OCI-LY1 (cell line): Measurements from ENCODE around the gene SPIB.

Source experiments
- H2AFZ ChIP-seq: fragments of 200-600 bp; sonication (generic), shearing (Covaris generic); 2 replicates; pipeline ENCODE4 v1.6.0; 2014; ENCODE audit warnings: antibody characterized with exemption, mild to moderate bottlenecking, low read length
- H3F3A ChIP-seq: fragments of 200-600 bp; sonication (generic), shearing (Covaris generic); 2 replicates; pipeline ENCODE4 v1.6.0; 2014; ENCODE audit warnings: mild to moderate bottlenecking, antibody characterized with exemption, low read length, moderate library complexity; ENCODE audit not compliant: insufficient read depth
- H3K27ac ChIP-seq: fragments of 200-600 bp; sonication (generic); 2 replicates; pipeline ENCODE4 v1.5.1; 2014; ENCODE audit warnings: low read length, mixed run types, mild to moderate bottlenecking, low read depth; ENCODE audit not compliant: poor library complexity, severe bottlenecking
- H3K27me3 ChIP-seq: fragments of 200-600 bp; sonication (generic); 2 replicates; pipeline ENCODE4 v1.6.0; 2014; ENCODE audit warnings: antibody characterized with exemption, mild to moderate bottlenecking, low read length, moderate library complexity; ENCODE audit not compliant: insufficient read depth
- H3K36me3 ChIP-seq: fragments of 200-600 bp; sonication (generic); 2 replicates; pipeline ENCODE4 v1.6.1; 2014; ENCODE audit warnings: mild to moderate bottlenecking, antibody characterized with exemption, low read length, moderate library complexity, mixed read lengths; ENCODE audit not compliant: insufficient read depth
- H3K4me1 ChIP-seq: fragments of 200-600 bp; sonication (generic); 2 replicates; pipeline ENCODE4 v1.5.1; 2014; ENCODE audit warnings: mild to moderate bottlenecking, low read length, moderate library complexity; ENCODE audit not compliant: insufficient read depth, severe bottlenecking
- H3K4me2 ChIP-seq: fragments of 200-600 bp; sonication (generic), shearing (Covaris generic); 2 replicates; pipeline ENCODE4 v1.6.1; 2014; ENCODE audit warnings: low read length
- H3K4me3 ChIP-seq: fragments of 200-600 bp; sonication (generic); 2 replicates; pipeline ENCODE4 v1.5.1; 2014; ENCODE audit warnings: low read length, low read depth, mild to moderate bottlenecking, mixed read lengths; ENCODE audit not compliant: poor library complexity, severe bottlenecking
- H3K79me2 ChIP-seq: fragments of 200-600 bp; shearing (Covaris generic); 2 replicates; pipeline ENCODE4 v1.6.1; 2016; ENCODE audit warnings: mixed run types, low read length, mixed read lengths; ENCODE audit not compliant: insufficient read depth
- H3K9ac ChIP-seq: fragments of 200-600 bp; sonication (generic), shearing (Covaris generic); 2 replicates; pipeline ENCODE4 v1.6.1; 2014; ENCODE audit warnings: mild to moderate bottlenecking, low read length, mixed read lengths
- H3K9me2 ChIP-seq: fragments of 200-600 bp; sonication (generic), shearing (Covaris generic); 2 replicates; pipeline ENCODE4 v1.6.1; 2014; ENCODE audit warnings: low read depth, mild to moderate bottlenecking, low read length, mixed read lengths
- H3K9me3 ChIP-seq: fragments of 200-600 bp; shearing (Covaris generic); 2 replicates; pipeline ENCODE4 v1.6.1; 2014; ENCODE audit warnings: low read length, mixed read lengths
- H4K20me1 ChIP-seq: fragments of 200-600 bp; sonication (generic), shearing (Covaris generic); 2 replicates; pipeline ENCODE4 v1.6.0; 2016; ENCODE audit warnings: mild to moderate bottlenecking, low read length; ENCODE audit not compliant: insufficient read depth
- CTCF ChIP-seq: fragments of 200-600 bp; sonication (generic), shearing (Covaris generic); IDR thresholded peaks from 2 replicates; pipeline ENCODE4 v1.5.1; 2017; ENCODE audit warnings: mild to moderate bottlenecking, antibody characterized with exemption, low read length, moderate library complexity, mixed read lengths
- EZH2 ChIP-seq: fragments of 200-600 bp; sonication (generic), shearing (Covaris generic); IDR thresholded peaks from 2 replicates; pipeline ENCODE4 v1.8.0; 2017; ENCODE audit warnings: borderline replicate concordance, mixed run types, mild to moderate bottlenecking, antibody characterized with exemption, low read length, moderate library complexity, mixed read lengths

The SPIB gene

GRCh38 chr19:50433201-50434180, 14.8 kb downstream of the SPIB start:
- peak overlapping the region; percentile 100 for H3K4me2 ChIP-seq
- H4K20me1 ChIP-seq = no peaks in the 10 kb centered on the region
- H3K4me1 ChIP-seq = peaks cover 53% of the 10 kb centered on the region
- no peak overlapping the region for H2AFZ ChIP-seq
- no peaks in the 10 kb centered on the region; the same call in 1 of the 2 replicates for H3F3A ChIP-seq
- no peaks in the 10 kb centered on the region for H3K9me3 ChIP-seq
- H3K27me3 ChIP-seq = no peaks in the 10 kb centered on the region
- H3K79me2 ChIP-seq = no peaks in the 10 kb centered on the region
- H3K36me3 ChIP-seq = peaks cover 9% of the 10 kb centered on the region; the same call in 1 of the 2 replicates
- H3K9me2 ChIP-seq = no peaks in the 10 kb centered on the region
- peak overlapping the region; percentile 73 for H3K4me3 ChIP-seq
- no peak overlapping the region; the same call in 1 of the 2 replicates for H3K9ac ChIP-seq
- no peak for TF ChIP-seq CTCF
- TF ChIP-seq EZH2 = no peak
- peak overlapping the region; percentile 33 for H3K27ac ChIP-seq

DNA sequence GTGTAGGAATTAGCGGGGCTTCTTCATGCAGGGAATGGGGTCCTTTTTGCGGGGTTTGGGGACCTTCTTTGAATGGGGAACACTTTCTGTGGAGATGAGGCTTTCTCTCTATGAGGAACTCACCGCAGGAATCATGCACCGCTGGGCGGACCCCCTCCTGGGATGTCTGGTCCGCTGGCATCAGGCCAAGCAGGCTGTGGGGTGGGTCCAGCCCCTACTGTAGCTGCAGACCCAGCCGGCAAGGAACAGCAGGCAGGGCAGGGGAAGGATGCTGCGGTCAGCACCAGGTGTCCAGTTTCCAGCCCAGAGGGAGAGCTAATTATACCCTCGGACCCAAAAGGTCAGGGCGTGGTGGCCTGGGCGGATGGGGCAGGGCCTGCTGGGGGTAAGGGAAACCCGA, 15.8 kb downstream of the SPIB start:
- H4K20me1 ChIP-seq = no peaks in the 10 kb centered on the region
- no peak overlapping the region for H2AFZ ChIP-seq
- H3K36me3 ChIP-seq = no peaks in the 10 kb centered on the region
- H3K9ac ChIP-seq = no peak overlapping the region
- no peak overlapping the region for H3K4me3 ChIP-seq
- H3K9me3 ChIP-seq = no peaks in the 10 kb centered on the region
- H3K79me2 ChIP-seq = no peaks in the 10 kb centered on the region
- no peaks in the 10 kb centered on the region for H3F3A ChIP-seq
- no peak overlapping the region for H3K4me2 ChIP-seq
- H3K4me1 ChIP-seq = peaks cover 45% of the 10 kb centered on the region
- H3K27me3 ChIP-seq = no peaks in the 10 kb centered on the region
- no peaks in the 10 kb centered on the region for H3K9me2 ChIP-seq
- H3K27ac ChIP-seq = peak overlapping the region; percentile 33
- TF ChIP-seq CTCF (no peak), EZH2 (no peak)

GRCh38 chr19:50435221-50435620, 16.5 kb downstream of the SPIB start:
- H3K4me1 ChIP-seq = peaks cover 42% of the 10 kb centered on the region
- no peaks in the 10 kb centered on the region for H3K36me3 ChIP-seq
- no peak overlapping the region for H3K9ac ChIP-seq
- H3K27ac ChIP-seq = no peak overlapping the region
- H3K79me2 ChIP-seq = no peaks in the 10 kb centered on the region
- no peaks in the 10 kb centered on the region for H3F3A ChIP-seq
- H3K9me3 ChIP-seq = no peaks in the 10 kb centered on the region
- H3K4me2 ChIP-seq = no peak overlapping the region
- H2AFZ ChIP-seq = no peak overlapping the region
- TF ChIP-seq CTCF = no peak
- TF ChIP-seq EZH2 = no peak
- no peaks in the 10 kb centered on the region for H3K27me3 ChIP-seq
- no peaks in the 10 kb centered on the region for H4K20me1 ChIP-seq
- H3K4me3 ChIP-seq = no peak overlapping the region
- H3K9me2 ChIP-seq = no peaks in the 10 kb centered on the region
